Measurements from ENCODE around the gene IRX6.

Gene IRX6

DNA sequence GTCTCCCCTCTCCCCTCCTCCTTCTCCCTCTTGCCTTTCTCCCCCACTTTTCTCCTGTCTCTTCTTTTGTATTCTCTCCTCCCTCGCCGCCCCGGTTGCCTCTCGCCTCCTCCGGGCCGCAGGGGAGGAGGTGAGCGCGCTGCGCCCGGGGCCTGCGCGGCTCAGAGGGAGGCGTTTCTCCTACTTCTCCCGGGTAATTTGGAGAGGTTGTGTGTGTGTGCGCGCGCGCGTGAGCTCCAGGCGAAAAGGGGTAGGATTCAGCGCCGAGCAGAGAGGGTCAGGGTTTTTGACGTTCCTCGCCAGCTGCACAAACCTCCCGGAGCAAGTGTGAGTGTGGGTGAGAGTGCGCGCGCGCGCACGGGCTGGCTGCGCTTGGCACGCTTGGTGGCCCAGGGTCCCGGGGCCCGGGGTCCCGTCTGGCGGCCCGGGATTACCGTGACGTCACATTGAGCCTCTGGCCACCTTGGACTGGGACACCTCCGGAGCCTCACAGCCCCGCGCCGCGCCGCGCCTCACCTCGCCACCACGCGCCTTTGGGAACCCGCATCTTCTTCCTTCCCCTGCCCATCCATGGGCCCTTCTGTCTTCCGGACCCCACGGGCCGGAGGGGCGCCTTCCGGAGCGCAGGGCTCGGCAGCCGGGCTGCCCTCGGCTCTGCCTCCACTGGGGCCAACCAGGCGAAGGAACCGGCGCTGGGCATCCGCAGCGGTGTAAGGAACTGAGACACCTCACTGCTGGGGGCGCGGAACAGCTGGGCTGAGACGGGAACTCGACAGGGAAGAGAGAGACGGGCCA is 479 bp downstream of the IRX6 start:
- DNase-seq, result no peak

DNA sequence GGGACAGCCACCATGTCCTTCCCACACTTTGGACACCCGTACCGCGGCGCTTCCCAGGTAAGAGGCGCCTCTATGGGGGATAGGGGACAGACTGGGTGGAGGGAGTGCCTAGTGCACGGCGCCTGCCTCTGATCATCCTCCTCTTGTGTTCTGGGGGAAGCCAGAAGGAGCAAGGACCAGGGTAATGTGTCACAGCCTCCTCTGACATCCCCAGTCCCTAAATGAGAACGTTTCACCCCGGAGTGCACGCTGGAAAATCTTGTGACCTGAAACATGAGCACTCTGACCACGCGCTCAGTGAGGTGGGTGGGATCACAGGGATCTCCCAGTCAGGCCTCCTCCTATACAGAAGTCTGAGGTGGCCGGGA is 1.1 kb downstream of the IRX6 start:
- no peak for DNase-seq

DNA sequence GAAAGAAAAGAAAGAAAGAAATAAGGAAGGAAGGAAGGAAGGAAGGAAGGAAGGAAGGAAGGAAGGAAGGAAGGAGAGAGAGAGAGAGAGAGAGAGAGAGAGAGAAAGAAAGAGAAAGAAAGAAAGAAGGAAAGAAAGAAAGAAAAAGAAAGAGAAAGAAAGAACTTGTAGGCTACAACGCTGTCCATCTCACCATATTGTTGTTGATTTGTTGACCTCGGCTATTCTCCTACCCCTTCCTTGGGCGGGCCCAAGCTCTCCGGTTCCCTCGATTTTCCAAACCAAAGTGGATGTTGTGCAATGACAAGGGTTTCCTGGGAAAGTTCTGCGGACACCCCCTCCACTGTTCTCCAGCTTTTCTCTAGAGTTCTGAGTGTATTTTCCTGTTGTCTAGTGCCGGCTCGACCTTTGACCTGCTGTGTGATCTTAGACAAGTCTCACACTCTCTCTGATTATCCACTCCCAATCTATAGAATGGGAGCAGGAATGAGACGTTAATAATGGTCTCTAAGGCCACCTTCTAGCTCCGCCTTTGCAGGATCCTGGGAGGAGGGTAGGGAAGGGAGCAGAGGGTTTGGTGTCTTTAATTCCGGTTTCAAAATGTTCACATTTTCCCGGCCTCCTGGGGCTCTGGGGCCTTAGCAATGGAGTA is 1.6 kb downstream of the IRX6 start:
- no peak for DNase-seq

DNA sequence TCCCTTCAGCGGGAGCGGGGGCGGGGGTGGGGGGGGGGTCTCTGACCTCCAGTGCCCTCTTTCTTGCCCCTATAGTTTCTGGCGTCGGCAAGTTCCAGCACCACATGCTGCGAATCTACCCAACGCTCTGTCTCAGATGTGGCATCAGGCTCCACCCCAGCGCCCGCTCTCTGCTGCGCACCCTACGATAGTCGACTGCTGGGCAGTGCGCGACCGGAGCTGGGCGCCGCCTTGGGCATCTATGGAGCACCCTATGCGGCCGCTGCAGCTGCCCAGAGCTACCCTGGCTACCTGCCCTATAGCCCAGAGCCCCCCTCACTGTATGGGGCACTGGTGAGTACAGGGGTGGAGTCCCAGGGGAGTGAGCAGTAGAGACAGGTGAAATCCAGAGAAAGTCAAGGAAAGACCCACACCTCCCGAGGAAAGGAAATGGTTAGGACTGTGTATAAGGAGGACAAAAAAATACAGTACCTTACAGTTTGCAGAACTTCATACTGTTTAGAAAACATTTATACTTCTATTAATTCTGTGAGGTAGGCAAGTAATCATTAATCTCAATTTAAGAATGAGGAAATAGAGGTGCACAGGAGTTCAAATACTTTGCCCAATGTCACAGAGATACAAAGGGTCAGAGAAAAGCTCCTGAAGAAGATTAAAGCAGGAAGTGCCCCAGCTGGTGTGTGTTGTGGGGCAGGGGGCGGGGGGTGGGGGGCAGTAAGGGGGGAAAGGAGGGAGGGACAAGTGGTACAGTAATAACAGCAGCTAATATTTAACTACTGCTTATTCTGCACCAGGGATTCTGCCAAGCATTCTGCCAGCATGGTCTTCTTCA is 2.5 kb downstream of the IRX6 start:
- no peak for DNase-seq

DNA sequence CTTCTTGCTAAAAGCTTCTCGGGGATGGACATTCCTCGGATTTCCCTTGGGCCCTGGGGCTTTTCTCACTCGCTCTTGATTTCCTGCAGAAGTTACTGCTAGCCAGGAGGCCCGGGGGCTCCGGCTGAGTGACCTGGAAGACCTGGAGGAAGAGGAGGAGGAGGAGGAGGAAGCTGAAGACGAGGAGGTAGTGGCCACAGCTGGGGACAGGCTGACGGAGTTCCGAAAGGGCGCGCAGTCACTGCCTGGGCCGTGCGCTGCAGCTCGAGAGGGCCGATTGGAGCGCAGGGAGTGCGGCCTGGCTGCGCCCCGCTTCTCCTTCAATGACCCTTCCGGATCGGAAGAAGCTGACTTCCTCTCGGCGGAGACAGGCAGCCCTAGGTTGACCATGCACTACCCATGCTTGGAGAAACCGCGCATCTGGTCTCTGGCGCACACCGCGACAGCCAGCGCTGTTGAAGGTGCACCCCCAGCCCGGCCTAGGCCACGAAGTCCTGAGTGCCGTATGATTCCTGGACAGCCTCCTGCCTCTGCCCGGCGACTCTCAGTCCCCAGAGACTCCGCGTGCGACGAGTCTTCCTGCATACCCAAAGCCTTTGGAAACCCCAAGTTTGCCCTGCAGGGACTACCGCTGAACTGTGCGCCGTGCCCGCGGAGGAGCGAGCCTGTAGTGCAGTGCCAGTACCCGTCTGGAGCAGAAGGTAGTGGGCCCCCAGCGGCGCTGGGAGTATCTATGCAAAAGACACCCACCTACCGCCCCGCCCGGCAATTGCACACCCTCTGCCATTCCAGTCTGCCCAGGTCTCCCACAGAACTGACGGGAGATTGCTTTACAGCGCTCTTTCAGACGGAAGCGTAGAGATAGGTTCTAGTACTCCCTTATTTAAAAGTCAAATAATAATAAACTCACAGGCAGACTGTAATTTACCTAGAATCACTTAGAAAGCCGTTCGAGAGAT is 4.9 kb downstream of the IRX6 start:
- DNase-seq, result no peak

DNA sequence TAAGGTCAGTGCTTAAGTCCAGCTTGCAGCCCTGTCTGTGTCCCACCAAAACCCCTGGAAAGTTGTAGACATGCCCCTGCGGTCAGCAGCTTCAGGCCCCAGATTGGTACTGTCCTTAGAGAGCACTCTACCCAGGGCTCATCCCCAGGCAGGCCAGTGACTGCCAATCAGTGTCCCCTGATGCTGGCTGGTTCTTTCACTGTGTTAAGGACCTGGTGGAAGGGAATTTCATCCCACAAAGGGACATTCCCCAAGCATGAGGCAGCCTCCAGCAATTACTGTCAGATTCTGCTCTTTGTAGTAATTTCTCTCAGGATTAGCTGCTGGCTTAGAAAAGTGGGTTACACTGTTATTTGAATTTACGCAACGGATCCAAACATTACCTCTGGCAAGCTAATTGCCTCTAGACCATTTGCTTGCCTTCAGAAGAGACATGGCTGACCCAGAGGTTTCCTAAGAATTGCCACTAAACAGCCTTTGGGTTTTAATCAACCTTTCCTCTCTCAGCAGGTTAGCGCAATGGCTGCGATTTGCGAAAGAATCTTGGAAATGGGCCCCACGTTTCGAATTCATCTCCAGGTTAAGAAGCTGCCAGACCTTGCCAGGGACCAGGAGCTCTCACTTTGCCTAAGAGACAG is 5.9 kb downstream of the IRX6 start:
- no peak for DNase-seq

DNA sequence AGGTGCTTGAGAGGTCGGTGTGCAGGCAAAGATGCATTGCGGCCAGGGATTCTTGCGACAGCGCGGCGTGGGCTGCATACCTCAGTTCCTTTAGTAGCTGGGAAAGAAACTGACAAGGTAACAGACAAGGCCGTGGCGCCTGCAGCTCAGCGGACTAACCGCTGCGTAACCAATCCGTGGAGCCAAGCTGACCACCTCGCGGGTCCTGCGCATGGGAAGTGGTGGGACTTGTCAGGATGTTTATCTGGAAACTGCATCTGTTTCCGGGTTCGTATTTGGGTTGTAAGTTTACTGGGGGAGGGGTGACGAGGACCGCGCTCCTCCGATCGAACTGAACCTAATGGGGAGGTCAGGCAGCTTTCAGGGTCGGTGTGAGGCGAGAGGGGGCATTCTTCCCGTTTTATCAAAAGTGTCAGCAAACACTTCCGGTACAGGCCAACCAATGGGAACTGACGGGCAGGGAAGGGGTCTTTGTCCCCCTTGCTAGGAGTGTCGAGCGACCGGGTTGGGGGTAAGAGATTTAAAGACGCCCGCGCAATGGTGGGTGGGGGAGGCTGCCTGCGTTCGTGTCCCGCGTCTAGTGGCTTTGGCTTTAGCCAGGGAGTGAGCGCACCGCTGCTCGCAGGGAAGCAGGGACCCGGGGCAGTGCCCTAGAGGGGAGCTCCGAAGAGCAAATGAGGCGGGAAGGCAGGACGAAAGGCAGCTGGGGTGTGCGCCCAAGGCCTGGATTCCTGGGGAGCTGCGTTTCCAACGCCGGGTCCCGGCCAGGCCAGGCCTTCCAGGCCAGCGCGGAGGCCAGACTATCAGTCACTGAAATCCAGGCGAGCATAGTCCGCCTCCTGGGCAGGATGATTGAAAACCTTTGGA is 7.0 kb downstream of the IRX6 start:
- no peak for DNase-seq

DNA sequence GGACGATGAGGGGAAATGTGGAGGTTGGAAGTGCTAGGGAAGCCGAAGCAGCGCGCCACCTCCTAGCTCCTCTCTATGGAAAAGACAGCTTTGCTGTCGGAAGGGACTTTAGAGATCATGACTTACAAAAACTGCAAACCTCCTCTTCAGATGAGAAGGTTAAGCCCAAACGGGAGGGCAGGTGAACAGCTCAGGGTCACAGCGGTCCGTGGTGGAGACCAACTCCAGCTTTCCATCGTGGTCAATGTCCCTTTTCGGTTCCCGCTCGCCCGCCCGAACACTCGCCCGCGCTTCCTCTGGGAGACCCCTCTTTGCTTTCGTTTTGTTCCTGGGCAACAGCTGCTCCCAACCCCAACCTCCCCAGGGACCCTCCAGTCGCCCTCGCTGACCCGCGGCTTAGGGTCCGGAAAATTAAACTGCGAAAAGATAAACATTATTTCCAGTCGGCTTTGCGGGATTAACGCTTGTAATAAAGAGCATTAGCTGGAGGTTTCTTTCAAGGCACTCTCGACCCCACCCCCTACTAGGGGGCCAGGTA is 7.7 kb downstream of the IRX6 start:
- no peak for DNase-seq

DNA sequence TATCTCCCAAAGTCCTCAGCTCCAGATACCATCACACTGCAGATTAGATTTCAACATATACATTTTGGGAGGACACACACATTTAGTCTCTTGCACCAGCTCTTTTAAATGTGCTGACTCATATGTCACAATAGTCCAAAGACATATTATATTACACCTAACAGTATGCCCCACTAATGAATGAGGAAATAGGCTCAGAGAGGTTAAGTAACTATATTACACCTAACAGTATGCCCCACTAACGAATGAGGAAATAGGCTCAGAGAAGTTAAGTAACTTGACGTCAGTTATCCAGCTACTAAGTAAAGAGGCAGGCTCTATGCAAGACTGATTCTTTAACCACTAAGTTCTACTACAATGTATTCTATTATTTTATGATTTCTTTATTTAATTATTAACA is 9.7 kb downstream of the IRX6 start:
- no peak for DNase-seq

DNA sequence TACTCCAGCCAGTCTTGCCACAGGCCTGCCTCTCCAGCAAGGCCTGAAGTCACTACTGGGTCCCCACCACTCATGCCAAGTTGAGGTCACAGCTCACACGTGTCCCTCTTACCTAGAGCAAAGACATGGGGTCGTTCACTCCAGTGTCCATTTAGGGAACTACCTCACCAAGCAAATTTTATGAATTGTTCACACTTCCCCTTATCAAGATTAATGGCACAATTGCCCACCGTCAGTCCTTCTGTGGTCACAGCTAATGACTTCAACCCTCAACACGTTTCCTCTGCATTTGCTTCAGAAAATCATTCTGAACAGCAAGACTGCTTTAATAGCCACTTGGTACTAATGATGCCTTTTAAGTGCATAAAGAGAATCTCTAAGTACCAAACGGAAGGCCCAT is 14.6 kb downstream of the IRX6 start:
- DNase-seq, result no peak

DNA sequence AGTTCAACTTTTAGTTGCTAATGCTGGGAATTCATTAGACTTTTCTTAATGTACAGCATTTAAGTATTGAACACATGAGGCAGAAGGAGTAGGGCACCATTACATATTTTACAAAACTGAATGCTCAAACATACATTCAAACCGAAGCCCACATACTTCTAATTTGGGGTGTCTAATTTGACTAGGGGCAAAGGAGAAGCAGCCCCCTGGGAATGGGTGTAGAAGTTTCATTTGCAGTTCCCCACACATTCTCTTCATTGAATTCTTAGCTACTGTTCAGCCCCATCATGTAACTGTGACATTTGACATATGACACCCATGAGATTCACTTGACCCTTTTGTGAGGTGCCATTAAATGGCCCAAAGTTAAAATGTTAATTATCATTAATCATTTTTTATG is 16.4 kb downstream of the IRX6 start:
- DNase-seq, result no peak

DNA sequence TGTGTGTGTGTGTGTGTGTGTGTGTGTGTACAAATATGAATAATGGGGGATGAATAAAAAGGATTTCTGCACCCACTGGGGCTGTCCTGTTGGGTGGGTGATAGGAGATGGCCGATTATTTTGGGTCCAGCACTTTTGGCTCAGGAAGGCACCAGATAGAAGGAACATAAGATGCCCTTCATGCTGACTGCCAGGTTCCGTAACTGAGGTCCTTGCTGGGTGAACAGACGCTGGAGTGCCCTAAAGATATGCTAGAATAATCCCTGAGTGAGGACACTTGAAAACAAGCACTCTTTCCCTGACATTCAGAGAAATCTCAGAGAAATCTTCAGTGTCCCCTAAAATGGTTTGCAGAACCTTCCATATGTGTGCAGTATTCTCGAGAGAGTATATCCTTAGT is 17.7 kb downstream of the IRX6 start:
- no peak for DNase-seq

DNA sequence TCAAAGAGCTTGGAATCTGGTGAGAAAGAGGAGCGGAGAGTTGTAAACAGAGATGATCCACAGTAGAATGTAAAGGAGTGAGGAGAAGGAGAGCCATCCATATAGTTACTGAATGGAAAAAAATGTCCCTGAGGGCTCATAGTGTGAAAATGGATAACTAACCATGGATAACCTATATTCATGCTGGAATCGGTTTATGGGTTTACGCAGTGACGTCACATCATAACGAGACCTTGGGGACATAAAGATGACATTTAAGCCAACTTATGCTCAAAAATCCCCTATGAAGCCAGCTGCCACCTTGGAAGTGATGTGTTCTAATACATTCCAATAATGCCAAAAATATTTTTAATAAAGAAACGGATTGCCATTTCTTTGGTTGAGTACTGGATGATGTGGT is 22.5 kb downstream of the IRX6 start:
- no peak for DNase-seq

DNA sequence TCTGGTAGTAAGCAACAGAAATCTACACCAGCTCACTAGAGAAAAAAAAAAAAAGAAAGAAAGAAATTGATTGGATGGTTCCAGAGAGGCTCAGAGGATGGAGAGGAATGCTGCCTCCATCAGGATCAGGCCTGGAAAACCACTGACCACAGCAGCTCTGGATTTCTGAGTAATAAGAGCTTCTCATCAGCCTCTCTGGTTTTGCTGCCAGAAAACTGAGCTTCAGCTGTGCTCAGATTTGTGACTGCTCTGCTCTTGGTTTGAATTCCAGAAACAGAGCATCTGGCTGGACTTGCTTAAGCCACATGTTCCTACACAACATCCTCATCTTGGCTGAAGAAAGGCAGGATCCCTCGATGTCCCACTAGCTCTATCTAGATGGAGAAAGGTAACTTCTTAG is 25.9 kb downstream of the IRX6 start:
- no peak for DNase-seq

DNA sequence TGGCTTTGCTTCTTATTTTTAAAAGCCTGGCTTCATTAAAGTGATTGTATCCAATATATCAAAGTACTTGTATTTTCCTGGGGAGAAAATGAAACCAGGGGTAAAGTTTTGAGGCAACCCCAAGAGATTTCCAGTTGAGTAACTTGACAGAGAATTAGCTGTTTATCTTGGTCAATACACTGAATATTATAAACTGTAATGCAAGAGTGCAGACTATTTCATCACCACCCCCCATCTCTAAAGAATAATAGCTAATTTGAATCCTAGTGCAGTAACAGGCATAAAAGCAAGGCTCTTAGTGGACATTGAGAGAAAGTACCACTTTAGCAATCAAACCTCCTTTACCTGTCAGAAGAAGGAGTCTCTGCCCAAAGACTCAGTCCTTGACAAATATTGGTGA is 27.0 kb downstream of the IRX6 start:
- DNase-seq, result no peak

DNA sequence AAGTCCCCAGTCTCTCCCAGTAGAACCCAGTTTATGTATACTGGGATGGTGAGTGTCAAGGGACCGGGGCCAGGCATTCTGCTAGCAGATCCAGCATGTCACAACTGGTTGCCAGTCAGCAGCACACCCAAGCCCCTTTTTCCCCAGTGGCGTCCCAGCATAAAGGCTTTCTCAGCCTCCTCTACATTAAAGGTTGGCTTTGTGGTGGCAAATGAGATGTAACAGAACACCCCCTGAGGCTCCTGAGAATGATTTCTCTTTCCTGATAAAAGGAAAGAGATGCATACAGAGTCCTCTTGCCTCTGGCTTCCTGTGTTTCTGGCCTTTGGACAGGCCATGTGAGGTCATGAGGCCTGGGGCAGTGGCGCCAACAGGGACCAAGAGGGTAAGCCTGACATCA is 27.9 kb downstream of the IRX6 start:
- DNase-seq, result no peak

DNA sequence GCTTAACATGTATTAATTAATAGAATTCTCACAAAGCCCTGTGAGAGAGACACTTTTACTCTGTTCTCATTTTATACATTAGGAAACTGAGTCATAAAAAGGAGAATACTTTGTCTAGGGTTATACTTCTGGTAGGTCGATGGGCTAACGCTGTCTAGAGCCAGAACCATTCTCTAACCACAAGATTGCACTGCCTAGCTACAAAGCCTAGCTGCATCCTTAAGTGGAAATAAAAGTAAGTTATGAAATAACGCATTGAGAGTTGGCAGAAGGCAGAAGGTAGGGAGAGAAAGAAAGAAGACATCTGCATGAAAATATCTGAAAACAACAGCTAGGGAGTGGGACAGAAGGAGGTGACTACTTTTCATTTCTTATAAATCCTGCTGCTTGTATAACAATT is 33.2 kb downstream of the IRX6 start:
- no peak for DNase-seq

DNA sequence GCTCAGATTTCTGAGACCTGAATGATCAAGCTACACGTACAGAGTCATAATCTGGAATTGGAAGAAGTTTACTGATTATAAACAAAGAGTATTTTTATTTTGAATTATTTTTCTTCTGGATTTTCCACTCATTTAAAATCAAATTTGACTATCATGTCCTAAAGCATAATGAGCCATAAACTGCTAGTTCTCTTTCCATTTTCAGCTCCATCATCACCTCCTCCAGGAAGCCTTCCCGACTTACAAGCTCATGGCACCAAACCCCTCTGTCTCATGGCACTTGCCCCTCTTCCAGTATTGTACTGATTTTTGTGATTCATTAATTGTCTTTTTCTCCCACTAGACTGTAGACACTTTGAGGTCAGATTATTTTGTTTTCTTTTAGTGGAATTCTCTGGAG is 35.9 kb downstream of the IRX6 start:
- no peak for DNase-seq

DNA sequence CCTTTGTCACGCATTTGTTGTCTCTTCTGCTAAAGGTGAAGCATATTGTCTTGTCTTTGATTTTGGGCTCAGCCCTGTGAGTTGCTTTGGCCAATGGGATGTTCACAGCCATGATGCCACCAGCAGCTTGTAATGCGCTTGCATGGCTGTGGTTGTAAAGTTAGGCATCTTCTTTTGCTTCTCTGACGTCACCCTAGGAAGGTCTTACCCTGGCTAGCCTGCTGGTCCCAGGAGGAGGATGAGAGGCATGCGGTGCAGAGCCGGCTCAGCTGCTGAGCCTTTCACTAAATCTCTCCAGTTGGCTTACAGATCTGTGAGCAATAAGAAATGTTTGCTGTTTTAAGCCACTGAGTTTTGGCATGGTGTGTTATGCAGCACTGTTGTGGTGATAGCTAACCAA is 40.8 kb downstream of the IRX6 start:
- DNase-seq, result no peak

DNA sequence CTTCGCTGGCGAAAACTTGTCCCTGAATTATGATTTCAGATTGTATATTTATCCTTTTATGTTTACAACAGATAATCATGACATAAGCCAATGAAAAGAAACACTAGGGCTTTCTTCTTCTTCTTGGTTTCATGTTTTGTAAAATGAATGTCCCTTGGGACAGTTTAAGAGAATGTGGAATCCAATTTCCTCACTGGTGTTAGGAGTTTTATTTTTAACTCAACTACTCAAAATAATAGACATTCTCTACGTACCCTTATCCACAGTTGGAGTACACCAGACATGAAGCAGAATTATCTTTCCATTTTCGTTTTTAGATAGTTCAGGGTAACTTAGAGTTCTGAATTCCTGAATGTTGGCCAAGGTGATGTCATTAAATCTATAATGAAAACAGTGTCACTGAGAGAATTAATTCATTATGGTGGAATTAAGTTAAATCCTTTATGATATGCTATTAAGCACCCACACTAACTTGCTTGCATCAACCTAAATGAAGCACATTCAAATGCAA is 43.4 kb downstream of the IRX6 start:
- DNase-seq, result no peak

Measured in GDM1 (cell line).